ENCODE data around the gene SMIM20. TPM values are rescaled to one million over a fixed set of nuclear protein-coding genes. Genes with fewer than 3 reads are reported as not detected.

SMIM20 gene
- total RNA-seq, 1 donor from 2014 or later, result 57.5 TPM

- Histone ChIP-seq H4K20me1 (ENCODE audit: low read depth) (no peaks in the 10 kb centered on the region), H3K36me3 (no peaks in the 10 kb centered on the region), H3K4me2 (no peak overlapping the region), H3F3A (ENCODE audit: low read depth) (peaks cover 7% of the 10 kb centered on the region), H3K4me1 (peaks cover 27% of the 10 kb centered on the region), H3K9me3 (ENCODE audit: low read depth) (no peaks in the 10 kb centered on the region), H3K27ac (no peak overlapping the region), H3K79me2 (ENCODE audit: low read depth) (no peaks in the 10 kb centered on the region), H3K9ac (no peak overlapping the region), H3K27me3 (no peaks in the 10 kb centered on the region), H2AFZ (replicated peaks) (no peak overlapping the region), H3K4me3 (no peak overlapping the region)
- TF ChIP-seq EZH2phosphoT487 (IDR thresholded peaks at IDR 0.05) (no peak), EZH2 (IDR thresholded peaks at IDR 0.05) (no peak), CTCF (IDR thresholded peaks at IDR 0.05) (no peak)
- Mint-ChIP-seq H3K4me1 (peaks cover 42% of the 10 kb centered on the region), H3K27ac (no peak overlapping the region), H3K4me3 (peak overlapping the region; percentile 25), H3K36me3 (no peaks in the 10 kb centered on the region), H3K9me3 (peaks cover 9% of the 10 kb centered on the region), H3K27me3 (ENCODE audit: insufficient read depth, low read depth) (peaks cover 13% of the 10 kb centered on the region)
- no peak for DNase-seq (ENCODE audit: low spot score)
These were observed 42.2 kb downstream of the SMIM20 start for GRCh38 chr4:25956260-25956659.

GRCh38 chr4:25958110-25958509, 44.1 kb downstream of the SMIM20 start:
- no peak overlapping the region for H3K27ac ChIP-seq
- Mint-ChIP-seq H3K36me3 (no peaks in the 10 kb centered on the region), H3K9me3 (peaks cover 13% of the 10 kb centered on the region), H3K4me1 (peaks cover 27% of the 10 kb centered on the region), H3K4me3 (no peak overlapping the region), H3K27me3 (ENCODE audit: insufficient read depth, low read depth) (peaks cover 13% of the 10 kb centered on the region), H3K27ac (no peak overlapping the region)
- H3K4me3 ChIP-seq, result no peak overlapping the region
- no peaks in the 10 kb centered on the region for H3K36me3 ChIP-seq
- H3K79me2 ChIP-seq (ENCODE audit: low read depth), result no peaks in the 10 kb centered on the region
- no peaks in the 10 kb centered on the region for H3K9me3 ChIP-seq (ENCODE audit: low read depth)
- no peak for DNase-seq (ENCODE audit: low spot score)
- no peaks in the 10 kb centered on the region for H3K27me3 ChIP-seq
- no peak for TF ChIP-seq EZH2 (IDR thresholded peaks at IDR 0.05)
- no peak for TF ChIP-seq EZH2phosphoT487 (IDR thresholded peaks at IDR 0.05)
- TF ChIP-seq CTCF (IDR thresholded peaks at IDR 0.05), result no peak
- peaks cover 7% of the 10 kb centered on the region for H3F3A ChIP-seq (ENCODE audit: low read depth)
- H3K9ac ChIP-seq, result no peak overlapping the region
- H3K4me1 ChIP-seq, result peaks cover 12% of the 10 kb centered on the region
- no peak overlapping the region for H3K4me2 ChIP-seq
- H2AFZ ChIP-seq (replicated peaks), result no peak overlapping the region
- no peaks in the 10 kb centered on the region for H4K20me1 ChIP-seq (ENCODE audit: low read depth)

GRCh38 chr4:25962393-25962792, 48.4 kb downstream of the SMIM20 start:
- Histone ChIP-seq H3K9ac (no peak overlapping the region), H3K27ac (no peak overlapping the region), H3F3A (ENCODE audit: low read depth) (peaks cover 27% of the 10 kb centered on the region), H3K9me3 (ENCODE audit: low read depth) (no peaks in the 10 kb centered on the region), H3K36me3 (no peaks in the 10 kb centered on the region), H3K4me1 (peaks cover 31% of the 10 kb centered on the region), H4K20me1 (ENCODE audit: low read depth) (no peaks in the 10 kb centered on the region), H3K79me2 (ENCODE audit: low read depth) (no peaks in the 10 kb centered on the region), H3K4me2 (no peak overlapping the region), H3K27me3 (no peaks in the 10 kb centered on the region), H3K4me3 (no peak overlapping the region), H2AFZ (replicated peaks) (no peak overlapping the region)
- Mint-ChIP-seq H3K9me3 (peaks cover 13% of the 10 kb centered on the region), H3K36me3 (no peaks in the 10 kb centered on the region), H3K27me3 (ENCODE audit: insufficient read depth, low read depth) (peaks cover 12% of the 10 kb centered on the region), H3K4me1 (peaks cover 27% of the 10 kb centered on the region), H3K4me3 (no peak overlapping the region), H3K27ac (no peak overlapping the region)
- DNase-seq (ENCODE audit: low spot score), result no peak
- TF ChIP-seq CTCF (IDR thresholded peaks at IDR 0.05) (no peak), EZH2phosphoT487 (IDR thresholded peaks at IDR 0.05) (no peak), EZH2 (IDR thresholded peaks at IDR 0.05) (no peak)
